Thoracic aorta (tissue), 2 donors: ENCODE results near the gene SYTL3. TPM values are rescaled to one million over a fixed set of nuclear protein-coding genes. Genes with fewer than 3 reads are reported as not detected.

Source experiments
- ATAC-seq: fragments of 150-250 bp; one replicate; pipeline ENCODE4 v1.8.0; 2017; ENCODE audit warnings: low read depth; ENCODE audit not compliant: insufficient number of reproducible peaks, low FRiP score
- DNase-seq: peaks from one replicate; pipeline ENCODE4 v3.0.0-alpha.2; 2020; ENCODE audit warnings: low spot score
- H3K27ac ChIP-seq, 2 donors: fragments of 200-600 bp; sonication (generic); 1 replicate in 1 of 2; 2 replicates in 1 of 2; pipeline ENCODE4 v1.5.1; 2016; ENCODE audit warnings: mild to moderate bottlenecking in 2 of 2, moderate library complexity in 2 of 2
- H3K27me3 ChIP-seq: fragments of 200-600 bp; sonication (generic); replicated peaks from 2 replicates; pipeline ENCODE4 v1.6.0; 2016; ENCODE audit warnings: mild to moderate bottlenecking; ENCODE audit not compliant: insufficient read depth
- H3K36me3 ChIP-seq: fragments of 200-600 bp; sonication (generic); one replicate; pipeline ENCODE4 v1.5.1; 2016
- H3K4me1 ChIP-seq, 2 donors: fragments of 200-600 bp; sonication (generic); 1 replicate in 1 of 2; 2 replicates in 1 of 2; pipeline versions ENCODE4 v1.5.1 to v1.6.0; 2016; ENCODE audit warnings: low read depth in 2 of 2, mild to moderate bottlenecking in 1 of 2; ENCODE audit not compliant: control insufficient read depth in 1 of 2
- H3K4me3 ChIP-seq: fragments of 200-600 bp; sonication (generic); 2 replicates; pipeline ENCODE4 v1.5.1; 2016; ENCODE audit warnings: mild to moderate bottlenecking
- H3K9me3 ChIP-seq: fragments of 200-600 bp; sonication (generic); 2 replicates; pipeline ENCODE4 v1.5.1; 2016
- total RNA-seq, 2 donors: library from RNA; depleted of rRNA; stranded (reverse); fragments of >200 nt; gene quantifications; one replicate each; pipeline versions ENCODE4 v1.1.0 to v1.2.3, GENCODE V29; 2016
- TF ChIP-seq, protein P1 (sequence below): fragments of 200-600 bp; sonication (generic); IDR thresholded peaks from one replicate; pipeline ENCODE4 v1.5.1; 2019; ENCODE audit warnings: antibody characterized with exemption

The SYTL3 gene
- total RNA-seq, 2 donors from 2014 or later = 7.1 to 9.6 TPM

DNA sequence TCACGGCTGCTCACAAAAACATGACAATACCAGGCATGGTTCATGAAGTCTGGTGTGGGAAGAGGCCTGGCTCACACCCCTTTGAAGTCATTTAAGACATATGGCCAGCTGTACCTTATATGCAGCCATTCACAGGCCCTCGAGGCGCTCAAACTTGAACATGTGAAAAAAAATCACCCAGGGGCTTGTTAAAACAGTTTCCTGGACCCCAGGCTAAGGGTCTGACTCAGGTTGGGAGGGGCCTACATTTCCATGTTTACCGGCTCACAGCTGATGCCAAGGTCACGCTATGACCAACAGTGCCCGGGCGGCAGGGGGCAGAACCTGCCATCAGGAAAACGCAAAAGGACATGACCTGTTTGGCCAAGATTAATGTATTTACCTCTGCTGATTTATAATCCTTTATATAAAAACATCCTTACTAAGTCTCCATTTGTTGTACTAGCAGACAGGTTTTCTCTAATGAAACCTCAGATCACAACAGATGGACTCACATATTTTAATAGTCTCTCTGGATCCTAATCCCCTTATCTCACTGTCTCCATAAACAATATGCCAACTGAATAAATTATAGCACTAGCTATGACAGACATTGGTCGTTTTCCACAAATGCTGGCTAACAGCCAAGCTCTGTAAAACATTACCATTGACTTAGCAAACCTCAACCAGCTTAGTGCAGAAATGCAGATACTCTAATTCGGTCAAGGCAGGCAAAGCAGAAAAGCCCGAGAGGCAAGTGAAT, 149.4 kb downstream of the SYTL3 start:
- no peaks in the 10 kb centered on the region for H3K9me3 ChIP-seq
- TF ChIP-seq, protein P1, sequence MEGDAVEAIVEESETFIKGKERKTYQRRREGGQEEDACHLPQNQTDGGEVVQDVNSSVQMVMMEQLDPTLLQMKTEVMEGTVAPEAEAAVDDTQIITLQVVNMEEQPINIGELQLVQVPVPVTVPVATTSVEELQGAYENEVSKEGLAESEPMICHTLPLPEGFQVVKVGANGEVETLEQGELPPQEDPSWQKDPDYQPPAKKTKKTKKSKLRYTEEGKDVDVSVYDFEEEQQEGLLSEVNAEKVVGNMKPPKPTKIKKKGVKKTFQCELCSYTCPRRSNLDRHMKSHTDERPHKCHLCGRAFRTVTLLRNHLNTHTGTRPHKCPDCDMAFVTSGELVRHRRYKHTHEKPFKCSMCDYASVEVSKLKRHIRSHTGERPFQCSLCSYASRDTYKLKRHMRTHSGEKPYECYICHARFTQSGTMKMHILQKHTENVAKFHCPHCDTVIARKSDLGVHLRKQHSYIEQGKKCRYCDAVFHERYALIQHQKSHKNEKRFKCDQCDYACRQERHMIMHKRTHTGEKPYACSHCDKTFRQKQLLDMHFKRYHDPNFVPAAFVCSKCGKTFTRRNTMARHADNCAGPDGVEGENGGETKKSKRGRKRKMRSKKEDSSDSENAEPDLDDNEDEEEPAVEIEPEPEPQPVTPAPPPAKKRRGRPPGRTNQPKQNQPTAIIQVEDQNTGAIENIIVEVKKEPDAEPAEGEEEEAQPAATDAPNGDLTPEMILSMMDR = no peak
- peaks cover 14 to 30% of the 10 kb centered on the region in 2 donors for H3K4me1 ChIP-seq
- DNase-seq (no peak), ATAC-seq (no peak)
- peak overlapping the region; percentile 37 to 42 for H3K27ac ChIP-seq
- no peaks in the 10 kb centered on the region for H3K36me3 ChIP-seq
- H3K27me3 ChIP-seq = no peaks in the 10 kb centered on the region
- H3K4me3 ChIP-seq = no peak overlapping the region

DNA sequence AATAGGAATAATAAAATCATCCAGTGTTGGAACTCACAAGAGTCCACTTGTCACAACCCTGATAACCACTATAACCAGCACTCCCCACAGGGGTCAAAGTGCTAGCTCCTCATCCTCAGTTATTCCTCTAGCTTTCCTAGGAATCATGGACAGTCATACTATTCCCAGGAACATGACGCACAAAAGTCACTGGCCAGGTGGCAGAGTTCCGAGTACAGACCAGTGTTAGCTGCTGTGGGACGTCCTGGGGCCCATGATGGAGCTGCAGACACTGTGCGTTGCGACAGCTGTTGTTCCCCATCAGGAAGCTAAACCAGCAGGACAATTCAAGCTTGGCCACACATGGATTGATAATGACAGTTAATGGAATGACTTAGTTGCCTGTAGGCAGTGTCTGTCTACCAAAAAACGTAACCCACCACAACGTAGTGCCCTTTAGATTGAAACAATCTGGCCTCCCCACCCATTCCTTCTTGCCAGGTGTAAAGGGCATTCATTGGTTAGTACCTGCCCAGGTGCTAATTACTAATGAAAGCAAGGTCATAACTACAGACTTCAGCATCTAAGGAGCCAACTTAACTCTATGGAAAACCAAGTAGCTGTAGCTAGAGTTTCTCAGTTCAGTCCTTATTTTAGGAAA, 151.9 kb downstream of the SYTL3 start:
- Histone ChIP-seq H3K9me3 (no peaks in the 10 kb centered on the region), H3K27ac (no peak overlapping the region), H3K27me3 (no peaks in the 10 kb centered on the region), H3K4me1 (peaks cover 14 to 30% of the 10 kb centered on the region in 2 donors), H3K36me3 (no peaks in the 10 kb centered on the region), H3K4me3 (no peak overlapping the region)
- no peak for ATAC-seq
- no peak for DNase-seq
- TF ChIP-seq, protein P1 = no peak

DNA sequence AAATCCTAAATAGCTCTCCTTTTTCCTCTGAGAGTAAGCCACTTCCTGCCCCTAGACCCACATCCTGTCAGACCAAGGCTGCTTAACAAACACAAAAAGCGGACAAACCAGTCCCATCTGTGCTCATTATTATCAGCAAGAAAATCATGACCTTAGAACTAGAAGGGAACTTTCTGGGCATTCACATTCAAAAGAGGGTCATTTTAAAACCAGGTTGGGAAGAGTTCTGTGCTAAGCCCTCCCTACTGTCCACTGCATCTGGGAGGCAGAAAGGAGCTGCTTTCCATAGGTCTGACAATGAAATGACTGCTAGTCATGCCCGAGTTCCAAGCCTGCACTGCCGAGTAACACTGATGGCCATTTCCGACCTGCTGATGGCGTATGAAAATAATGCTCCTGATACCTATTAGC, 153.9 kb downstream of the SYTL3 start:
- no peaks in the 10 kb centered on the region for H3K36me3 ChIP-seq
- TF ChIP-seq, protein P1 = no peak
- H3K4me3 ChIP-seq = peak overlapping the region; percentile 16
- H3K27ac ChIP-seq = no peak overlapping the region
- ATAC-seq (no peak), DNase-seq (no peak)
- peaks cover 9 to 16% of the 10 kb centered on the region in 2 donors for H3K4me1 ChIP-seq
- H3K9me3 ChIP-seq = no peaks in the 10 kb centered on the region
- no peaks in the 10 kb centered on the region for H3K27me3 ChIP-seq

DNA sequence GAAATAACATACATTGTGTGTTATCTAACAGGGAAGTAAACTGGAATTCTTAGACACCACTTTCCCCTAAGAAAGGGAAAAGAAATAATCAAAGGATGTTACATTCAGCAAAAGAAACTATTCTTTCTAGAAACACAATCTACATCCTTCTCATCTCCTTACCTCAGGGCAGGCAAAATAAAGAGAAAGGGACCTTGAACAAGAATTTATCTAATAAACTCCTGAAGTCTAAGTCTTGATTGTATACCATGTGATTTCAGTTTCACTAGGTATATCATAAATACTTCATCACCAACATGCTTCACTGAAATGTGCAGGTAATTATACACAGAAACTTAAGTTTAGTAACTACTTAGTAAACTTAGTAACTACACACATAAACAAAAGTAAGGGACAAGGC, 154.4 kb downstream of the SYTL3 start:
- no peaks in the 10 kb centered on the region for H3K9me3 ChIP-seq
- H3K27me3 ChIP-seq = no peaks in the 10 kb centered on the region
- TF ChIP-seq, protein P1 = no peak
- peak overlapping the region; percentile 16 for H3K4me3 ChIP-seq
- peaks cover 7 to 12% of the 10 kb centered on the region in 2 donors for H3K4me1 ChIP-seq
- ATAC-seq (no peak), DNase-seq (no peak)
- H3K27ac ChIP-seq = no peak overlapping the region
- no peaks in the 10 kb centered on the region for H3K36me3 ChIP-seq

DNA sequence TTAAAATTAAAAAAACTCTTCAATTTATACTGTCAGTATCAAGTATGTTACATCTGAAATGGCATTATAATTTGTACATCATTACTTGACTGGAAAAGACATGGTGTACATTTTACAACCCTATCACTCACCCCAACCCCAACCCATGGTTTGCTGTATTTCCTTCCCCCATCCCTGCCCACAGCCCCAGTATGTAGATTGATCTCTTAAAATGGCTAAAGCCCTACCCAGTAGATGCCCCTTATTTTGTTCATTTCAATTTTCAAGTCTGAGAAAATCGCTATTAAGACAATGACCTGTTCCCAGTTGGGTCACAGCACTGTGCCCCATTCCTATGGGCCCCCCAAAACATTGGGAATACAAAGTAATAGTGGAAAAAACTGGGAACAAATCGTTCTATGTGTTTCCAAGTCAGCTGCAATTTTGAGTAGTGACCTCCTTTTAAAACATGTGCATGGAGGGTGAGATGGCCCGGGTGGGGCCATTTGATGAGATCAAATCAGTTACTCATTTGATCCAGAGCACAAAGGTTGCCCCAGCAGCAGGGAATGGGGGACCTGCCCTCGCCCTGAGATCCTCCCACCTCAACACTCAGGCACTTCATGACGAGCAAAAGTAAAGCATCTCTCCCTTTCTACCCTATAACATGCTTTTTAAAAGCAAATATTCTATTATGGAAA, 156.0 kb downstream of the SYTL3 start:
- ATAC-seq (no peak), DNase-seq (no peak)
- H3K27me3 ChIP-seq = no peaks in the 10 kb centered on the region
- no peaks in the 10 kb centered on the region for H3K36me3 ChIP-seq
- TF ChIP-seq, protein P1 = no peak
- no peak overlapping the region for H3K4me3 ChIP-seq
- no peaks in the 10 kb centered on the region for H3K9me3 ChIP-seq
- H3K4me1 ChIP-seq = no peaks in the 10 kb centered on the region
- no peak overlapping the region for H3K27ac ChIP-seq
